Measurements from ENCODE around the gene FHAD1.

The FHAD1 gene

GRCh38 chr1:15218287-15219279 is 28.4 kb upstream of the FHAD1 start:
- no peak for DNase-seq (ENCODE audit: low read depth in 2 of 2)

- no peak for DNase-seq (ENCODE audit: low read depth in 2 of 2)
Observed at GRCh38 chr1:15219280-15220023, 27.6 kb upstream of the FHAD1 start.

- no peak for DNase-seq (ENCODE audit: low read depth in 2 of 2)
Observed at GRCh38 chr1:15220024-15220392, 27.0 kb upstream of the FHAD1 start.

GRCh38 chr1:15220825-15221431 is 26.1 kb upstream of the FHAD1 start:
- DNase-seq (ENCODE audit: low read depth in 2 of 2): no peak

- no peak for DNase-seq (ENCODE audit: low read depth in 2 of 2)
Observed at GRCh38 chr1:15222653-15223303, 24.2 kb upstream of the FHAD1 start.

GRCh38 chr1:15224259-15224869 is 22.7 kb upstream of the FHAD1 start:
- no peak for DNase-seq (ENCODE audit: low read depth in 2 of 2)

GRCh38 chr1:15224974-15225373 is 22.0 kb upstream of the FHAD1 start:
- DNase-seq (ENCODE audit: low read depth in 2 of 2): no peak

- no peak for DNase-seq (ENCODE audit: low read depth in 2 of 2)
Observed at GRCh38 chr1:15225461-15225860, 21.6 kb upstream of the FHAD1 start.

- DNase-seq (ENCODE audit: low read depth in 2 of 2): no peak
Observed at GRCh38 chr1:15226388-15227255, 20.4 kb upstream of the FHAD1 start.

- DNase-seq (ENCODE audit: low read depth in 2 of 2): no peak
Observed at GRCh38 chr1:15229707-15230131, 17.3 kb upstream of the FHAD1 start.

- DNase-seq (ENCODE audit: low read depth in 2 of 2): no peak
Observed at GRCh38 chr1:15231714-15232201, 15.3 kb upstream of the FHAD1 start.

- no peak for DNase-seq (ENCODE audit: low read depth in 2 of 2)
Observed at GRCh38 chr1:15233689-15234088, 13.3 kb upstream of the FHAD1 start.

GRCh38 chr1:15236321-15236721 is 10.7 kb upstream of the FHAD1 start:
- DNase-seq (ENCODE audit: low read depth in 2 of 2): no peak

- DNase-seq (ENCODE audit: low read depth in 2 of 2): no peak
Observed at GRCh38 chr1:15236746-15237145, 10.3 kb upstream of the FHAD1 start.

- DNase-seq (ENCODE audit: low read depth in 2 of 2): no peak
Observed at GRCh38 chr1:15238789-15239188, 8.2 kb upstream of the FHAD1 start.

GRCh38 chr1:15242766-15243165 is 4.3 kb upstream of the FHAD1 start:
- DNase-seq (ENCODE audit: low read depth in 2 of 2): no peak

GRCh38 chr1:15243275-15244043 is 3.6 kb upstream of the FHAD1 start:
- DNase-seq (ENCODE audit: low read depth in 2 of 2): no peak

- no peak for DNase-seq (ENCODE audit: low read depth in 2 of 2)
Observed at GRCh38 chr1:15244813-15245212, 2.2 kb upstream of the FHAD1 start.

GRCh38 chr1:15245593-15246360 is 1.2 kb upstream of the FHAD1 start:
- no peak for DNase-seq (ENCODE audit: low read depth in 2 of 2)
